Umbilical cord (tissue), 2 donors: Measurements from ENCODE around the gene PARD3. TPM values are rescaled to one million over a fixed set of nuclear protein-coding genes. Genes with fewer than 3 reads are reported as not detected.
"Not testable (repeated sequence)": the region's sequence is repeated elsewhere in the genome, so short reads cannot be mapped to it uniquely, and the experiment has no call there.

Experiments used
- DNase-seq: peaks from one replicate; pipeline ENCODE4 v3.0.0-alpha.2; 2015; ENCODE audit warnings: low spot score
- total RNA-seq: library from RNA; depleted of rRNA; stranded (reverse); fragments of >200 nt; gene quantifications from one replicate; pipeline ENCODE4 v1.2.3, GENCODE V29; 2014; ENCODE audit warnings: low replicate concordance; ENCODE audit not compliant: insufficient read depth

Gene PARD3
- total RNA-seq, 1 donor from 2014 or later = 27.0 TPM

DNA sequence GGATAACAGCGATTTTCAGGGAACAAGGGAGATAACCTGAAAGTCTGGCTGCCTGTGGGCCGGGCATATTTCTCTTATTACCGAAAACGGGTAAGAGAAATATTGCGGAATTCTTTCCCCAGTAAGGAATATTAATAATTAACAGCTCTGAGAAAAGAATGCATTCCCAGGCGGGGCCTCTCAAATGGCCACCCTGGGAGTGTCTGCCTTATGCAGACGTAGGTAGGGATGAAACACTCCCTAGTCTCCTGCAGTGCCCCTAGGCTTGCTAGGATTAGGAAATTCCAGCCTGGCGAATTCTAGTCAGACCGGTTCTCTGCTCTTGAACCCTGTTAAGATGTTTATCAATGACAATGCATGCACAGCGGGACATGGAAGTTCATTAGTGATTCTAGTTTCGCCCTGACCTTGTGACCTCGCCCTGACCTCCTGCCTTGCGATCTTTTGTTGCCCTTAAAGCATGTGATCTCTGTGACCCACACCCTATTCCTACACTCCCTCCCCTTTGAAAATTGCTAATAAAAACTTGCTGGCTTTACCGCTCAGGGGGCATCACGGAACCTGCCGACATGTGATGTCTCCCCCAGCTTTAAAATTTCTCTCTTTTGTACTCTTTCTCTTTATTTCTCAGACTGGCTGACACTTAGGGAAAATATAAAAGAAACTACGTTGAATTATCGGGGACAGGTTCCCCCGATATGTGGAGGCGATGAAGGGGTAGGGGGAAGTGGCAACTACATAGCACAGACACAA, 387.8 kb downstream of the PARD3 start:
- DNase-seq = not testable (repeated sequence)

- not testable (repeated sequence) for DNase-seq
Measured at GRCh38 chr10:34426538-34427157, 388.4 kb downstream of the PARD3 start.

- DNase-seq = no peak
Measured at GRCh38 chr10:34426041-34426440, 389.1 kb downstream of the PARD3 start.

DNA sequence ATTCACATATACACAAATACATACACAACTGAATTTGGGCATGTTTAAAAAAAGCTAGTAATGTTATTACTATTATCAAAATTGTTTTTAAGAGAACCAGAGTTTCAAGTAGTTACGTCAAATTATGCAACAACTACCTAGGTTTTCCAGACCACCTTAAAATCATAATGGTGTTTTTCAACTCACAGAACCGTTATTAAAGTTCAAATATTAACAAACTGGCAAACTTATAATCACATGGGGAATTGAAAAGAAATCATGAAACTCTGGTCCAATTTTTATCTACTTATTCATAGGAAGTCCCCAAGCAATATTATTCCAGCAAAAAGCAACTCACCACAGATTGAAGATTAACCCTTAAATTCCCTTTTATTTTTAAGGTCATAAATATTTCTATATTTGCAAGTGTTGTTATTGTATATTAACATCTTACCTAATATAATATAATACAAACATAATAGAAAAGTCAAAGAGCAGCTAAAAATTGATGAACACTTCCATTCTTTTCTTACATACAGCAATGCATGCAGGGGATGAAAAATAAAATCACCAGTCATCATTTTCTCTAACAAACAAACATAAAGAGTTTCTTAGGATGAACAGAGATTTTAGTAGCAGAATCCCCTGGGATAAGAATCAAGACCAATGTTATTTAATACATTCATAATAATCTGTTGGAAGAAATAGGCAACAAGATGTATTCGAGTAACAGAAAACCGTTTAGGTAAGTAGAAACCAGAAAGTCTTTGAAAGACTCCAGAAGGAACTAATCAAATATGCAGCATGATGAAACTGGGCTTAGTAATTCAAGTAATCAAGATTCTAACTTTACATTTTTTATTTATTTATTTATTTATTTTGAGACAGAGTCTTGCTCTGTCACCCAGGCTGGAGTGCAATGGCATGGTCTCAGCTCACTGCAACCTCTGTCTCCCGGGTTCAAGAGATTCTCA, 391.1 kb downstream of the PARD3 start:
- DNase-seq = no peak

DNA sequence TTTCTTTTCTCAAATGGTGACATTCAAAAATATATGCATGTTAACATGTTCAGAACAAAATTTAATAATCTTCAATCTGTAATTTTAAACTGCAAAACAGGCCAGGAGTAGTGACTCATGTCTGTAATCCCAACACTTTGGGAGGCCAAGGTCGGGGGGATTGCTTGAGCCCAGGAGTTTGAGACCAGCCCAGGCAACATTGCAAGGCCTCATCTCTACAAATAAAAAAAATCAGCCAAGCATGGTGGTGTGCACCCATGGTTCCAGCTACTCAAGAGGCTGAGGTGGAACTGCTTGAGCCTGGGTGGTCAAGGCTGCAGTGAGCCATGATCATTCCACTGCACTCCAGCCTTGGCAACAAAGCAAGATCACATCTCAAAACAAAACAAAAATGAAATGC, 394.3 kb downstream of the PARD3 start:
- DNase-seq = no peak

GRCh38 chr10:34420273-34420672, 394.8 kb downstream of the PARD3 start:
- DNase-seq = no peak

GRCh38 chr10:34415039-34415438, 400.1 kb downstream of the PARD3 start:
- DNase-seq = no peak

GRCh38 chr10:34413756-34414587, 401.1 kb downstream of the PARD3 start:
- no peak for DNase-seq

GRCh38 chr10:34413214-34413613, 401.9 kb downstream of the PARD3 start:
- no peak for DNase-seq

DNA sequence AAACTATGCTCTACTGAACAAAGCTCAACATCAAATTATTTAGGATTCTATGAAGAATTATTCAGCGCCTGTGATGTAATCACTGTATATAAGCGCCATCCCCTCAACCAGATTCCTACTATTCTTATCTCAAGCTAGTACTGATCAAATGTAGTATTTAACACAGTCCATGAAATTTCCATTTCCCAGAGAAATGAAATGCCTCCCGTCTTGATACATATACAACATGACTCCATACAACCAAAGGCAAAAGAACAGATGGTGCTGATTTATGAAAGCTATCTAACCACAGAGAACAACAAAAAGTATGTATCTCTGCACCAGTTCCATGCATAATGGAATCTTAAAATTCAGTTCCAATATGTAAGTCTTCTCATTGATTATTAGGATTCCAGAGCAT, 406.1 kb downstream of the PARD3 start:
- DNase-seq = no peak

DNA sequence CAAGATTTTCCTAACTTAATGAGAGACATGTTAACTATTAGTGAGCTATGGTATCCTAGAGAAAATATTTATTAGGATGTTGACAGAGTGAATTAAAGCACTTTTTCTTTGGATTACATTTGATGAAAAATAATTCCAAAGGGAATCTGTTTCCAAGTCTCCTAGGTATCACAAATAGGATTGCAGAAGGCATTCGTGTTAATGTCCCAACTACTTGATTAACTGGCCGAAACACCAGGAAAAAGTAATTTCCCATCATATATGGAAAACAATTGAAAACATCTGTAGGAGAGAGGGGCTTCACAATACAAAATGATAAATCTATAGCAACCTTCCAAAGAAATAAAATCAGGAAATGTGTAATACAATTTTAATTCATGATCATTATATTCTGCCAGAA, 406.7 kb downstream of the PARD3 start:
- DNase-seq = no peak

DNA sequence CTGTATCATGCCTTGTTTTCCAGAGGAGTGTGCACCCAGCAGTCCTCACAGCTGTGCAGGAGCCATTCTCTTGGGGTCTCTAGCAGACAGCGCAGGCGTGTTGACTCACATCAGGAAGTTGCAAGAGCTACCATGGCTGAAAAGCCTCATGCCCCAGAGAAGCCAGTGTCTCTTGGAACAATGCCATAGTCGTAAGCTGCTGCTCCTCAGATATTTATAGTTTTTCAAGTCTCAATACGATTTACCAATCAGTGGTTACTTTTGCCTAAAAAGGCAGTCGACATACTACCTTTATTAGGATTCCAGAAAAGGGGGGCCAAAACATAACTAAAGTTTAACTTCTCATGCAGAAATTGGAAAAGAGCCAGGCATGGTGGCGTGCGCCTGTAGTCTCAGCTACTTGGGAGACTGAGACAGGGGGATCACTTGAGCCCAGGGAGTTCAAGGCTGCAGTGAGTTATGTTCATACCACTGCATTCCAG, 407.7 kb downstream of the PARD3 start:
- no peak for DNase-seq

- no peak for DNase-seq
Measured at GRCh38 chr10:34406463-34407323, 408.4 kb downstream of the PARD3 start.

GRCh38 chr10:34405611-34406462, 409.3 kb downstream of the PARD3 start:
- no peak for DNase-seq

GRCh38 chr10:34403512-34403911, 411.6 kb downstream of the PARD3 start:
- no peak for DNase-seq

GRCh38 chr10:34400075-34400474, 415.0 kb downstream of the PARD3 start:
- no peak for DNase-seq

DNA sequence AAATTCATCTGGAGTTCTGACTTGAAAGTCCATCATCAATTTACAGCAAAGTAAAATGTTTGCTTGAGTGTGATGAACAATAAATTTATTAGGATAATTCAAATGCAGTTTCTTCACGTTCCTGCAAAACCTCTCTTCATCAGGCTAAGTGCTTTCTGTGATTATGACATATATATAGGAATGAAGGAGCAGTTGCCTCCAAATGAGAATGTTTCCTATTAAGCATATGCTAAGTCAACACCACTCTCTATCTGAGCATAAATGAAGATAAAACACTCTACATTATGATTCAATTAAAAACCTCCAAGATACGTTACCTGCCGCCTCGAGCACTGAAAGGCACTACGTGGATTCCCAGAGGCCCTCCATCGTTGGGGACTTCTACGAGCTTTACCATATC, 416.1 kb downstream of the PARD3 start:
- DNase-seq = no peak

GRCh38 chr10:34397324-34397723, 417.8 kb downstream of the PARD3 start:
- DNase-seq = peak; percentile 48

DNA sequence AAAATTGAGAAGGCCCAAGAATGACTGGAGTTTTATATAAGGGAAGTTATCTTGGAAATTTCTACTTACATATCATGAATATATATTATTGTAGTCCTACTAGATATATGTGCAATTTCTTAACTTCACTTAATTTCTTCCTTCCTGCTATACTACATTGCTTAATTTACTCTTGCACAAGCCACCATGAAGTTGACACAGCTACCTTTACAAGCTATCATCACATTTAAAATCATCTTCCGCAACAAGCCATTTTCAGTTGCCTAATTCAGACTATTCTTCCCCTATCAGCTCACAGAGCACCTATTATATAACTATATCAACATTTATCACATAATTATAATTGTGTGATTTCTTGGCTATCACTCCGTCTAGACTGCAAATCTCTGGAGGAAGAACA, 418.4 kb downstream of the PARD3 start:
- no peak for DNase-seq
